GM19238 (cell line): ENCODE data around the gene CBX5.
"Not testable (repeated sequence)": the region's sequence is repeated elsewhere in the genome, so short reads cannot be mapped to it uniquely, and the experiment has no call there.

Experiments
- DNase-seq: peaks from one replicate; pipeline ENCODE4 v3.0.0; 2011; ENCODE audit warnings: low spot score; ENCODE audit not compliant: insufficient read length

Gene CBX5

GRCh38 chr12:54227927-54228326, 52.0 kb downstream of the CBX5 start:
- not testable (repeated sequence) for DNase-seq

DNA sequence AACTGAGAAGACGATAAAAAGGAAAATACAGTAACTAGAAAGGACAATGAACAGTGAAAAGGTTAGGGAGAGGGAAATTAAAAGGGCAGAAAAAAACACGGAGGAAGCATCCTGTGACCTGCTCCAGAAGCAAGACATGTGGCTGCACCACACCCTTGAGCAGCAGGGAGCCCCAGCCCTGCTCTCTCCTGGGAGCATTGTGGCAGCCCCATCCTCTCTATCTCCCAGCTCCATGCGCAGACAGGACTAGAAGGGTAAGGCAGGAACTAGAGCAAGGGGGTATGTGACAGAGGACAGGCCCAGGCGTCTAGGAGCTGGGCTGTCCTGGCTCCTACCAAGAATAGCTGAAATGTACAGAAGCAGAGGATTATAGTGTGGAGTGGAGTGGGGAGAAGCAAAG, 52.5 kb downstream of the CBX5 start:
- DNase-seq = no peak

GRCh38 chr12:54225666-54226065, 54.3 kb downstream of the CBX5 start:
- no peak for DNase-seq

- no peak for DNase-seq
Observed at GRCh38 chr12:54222609-54223008, 57.3 kb downstream of the CBX5 start.

DNA sequence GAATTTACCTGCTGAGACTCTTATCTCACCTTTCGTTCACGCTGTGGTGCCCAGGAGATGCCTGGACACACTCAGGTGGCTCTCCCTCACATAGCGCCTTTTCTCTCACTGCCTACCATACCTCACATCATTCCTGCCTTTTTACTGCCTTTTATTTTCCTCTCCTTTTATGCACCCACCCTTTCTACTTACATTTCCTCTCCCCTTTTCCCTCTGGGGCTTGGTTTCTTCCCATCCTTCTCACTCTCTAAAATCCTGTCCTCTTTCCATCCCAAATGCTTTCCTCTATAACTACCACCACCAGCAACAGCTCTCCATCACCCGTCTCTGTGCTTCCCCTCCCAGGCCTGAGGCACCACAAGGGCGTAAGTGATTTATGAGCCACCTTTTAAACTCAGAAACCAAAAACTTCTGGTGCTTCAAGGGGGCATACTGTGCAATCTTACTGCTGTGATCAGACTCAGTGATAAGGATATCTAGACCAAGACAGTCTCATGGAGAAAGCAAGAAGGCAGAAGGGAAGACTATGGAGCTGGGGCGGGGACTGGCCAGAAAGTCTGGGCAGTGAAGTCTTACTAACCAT, 58.4 kb downstream of the CBX5 start:
- no peak for DNase-seq

- DNase-seq = no peak
Observed at GRCh38 chr12:54220567-54220966, 59.4 kb downstream of the CBX5 start.

DNA sequence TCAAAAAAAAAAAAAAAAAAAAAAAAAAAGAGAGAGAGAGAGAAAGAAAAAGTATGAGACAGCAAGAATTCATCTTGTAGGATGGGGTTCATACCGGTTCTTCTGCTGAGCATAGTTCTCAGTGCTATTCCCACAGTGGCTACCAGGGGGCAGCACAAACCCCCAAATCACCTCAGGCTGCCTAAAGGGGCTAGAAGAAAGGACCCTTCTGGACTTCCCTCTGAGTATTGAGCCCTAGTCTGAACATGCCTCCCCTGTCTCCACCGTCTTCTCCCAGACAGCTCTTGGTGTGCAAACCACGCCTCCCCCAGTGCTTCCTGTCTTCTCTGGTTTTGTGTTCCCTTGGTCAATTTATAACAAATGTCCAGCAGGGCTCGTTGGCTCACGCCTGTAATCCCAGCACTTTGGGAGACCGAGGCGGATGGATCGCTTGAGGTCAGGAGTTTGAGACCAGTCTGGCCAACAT, 59.8 kb downstream of the CBX5 start:
- no peak for DNase-seq

DNA sequence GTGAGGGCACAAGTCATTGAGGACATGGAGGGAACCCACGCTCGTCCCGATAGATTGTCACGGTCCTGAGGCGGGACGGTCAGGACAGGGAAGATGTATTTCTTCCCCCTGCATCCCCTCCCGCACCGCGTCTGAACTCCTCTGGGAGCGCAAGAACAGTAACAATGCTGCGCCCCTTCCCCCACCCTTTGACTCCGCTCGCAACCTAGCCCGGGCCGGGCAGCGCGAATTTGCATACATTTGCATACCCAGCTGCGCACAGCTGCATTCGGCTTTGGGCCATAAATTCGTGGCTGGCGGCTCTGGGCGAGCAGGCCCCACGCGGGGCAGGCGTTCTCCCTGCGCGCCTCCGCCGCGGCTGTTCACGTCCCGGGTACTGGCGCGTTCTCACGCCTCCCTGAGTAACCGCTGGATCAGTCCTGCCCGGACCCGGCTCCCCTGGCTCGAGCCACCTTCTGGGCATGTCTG, 62.1 kb downstream of the CBX5 start:
- DNase-seq = no peak

DNA sequence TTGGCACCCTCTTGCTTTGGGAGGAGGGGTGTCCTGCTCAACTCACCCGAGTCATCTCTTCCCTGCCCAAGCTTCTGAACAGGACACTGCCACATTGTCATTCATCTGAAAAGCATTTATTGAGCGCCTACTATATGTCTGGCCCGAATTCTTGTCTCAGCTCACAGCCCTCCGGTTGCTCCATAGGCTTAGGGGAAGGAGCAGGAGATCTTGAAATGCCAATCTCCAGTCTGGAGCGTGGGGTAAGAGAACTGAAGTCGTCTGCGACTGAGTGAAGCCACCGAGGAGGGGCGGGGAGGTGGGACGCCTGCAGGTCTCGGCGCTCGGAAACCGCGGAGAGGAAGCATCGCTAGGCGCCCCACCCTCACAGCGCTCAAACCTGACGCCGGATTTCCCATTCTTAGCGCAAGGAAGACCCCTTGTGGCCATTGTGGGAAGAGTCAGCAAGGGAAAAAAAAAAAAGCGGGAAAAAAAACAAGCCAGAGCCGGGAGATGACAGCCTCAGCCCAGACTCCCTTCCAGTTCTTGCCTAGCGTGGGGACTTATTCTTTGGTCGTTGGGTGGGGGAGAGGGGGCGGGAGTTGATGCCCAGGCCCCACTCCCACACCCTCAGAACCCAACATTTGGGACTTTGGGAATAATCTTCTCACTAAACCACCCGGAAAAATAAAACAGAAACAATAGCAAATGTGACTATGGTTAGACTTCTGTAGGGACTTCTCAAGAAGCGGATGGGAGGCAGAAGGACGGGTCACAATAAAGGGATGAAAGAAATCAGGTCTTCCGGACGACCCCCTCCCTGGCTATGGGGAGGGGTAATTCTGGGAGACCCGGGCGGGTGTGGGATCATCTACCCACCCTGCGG, 62.9 kb downstream of the CBX5 start:
- DNase-seq = peak; percentile 63

GRCh38 chr12:54215989-54216796, 63.7 kb downstream of the CBX5 start:
- no peak for DNase-seq

GRCh38 chr12:54214553-54215406, 65.1 kb downstream of the CBX5 start:
- peak; percentile 82 for DNase-seq

DNA sequence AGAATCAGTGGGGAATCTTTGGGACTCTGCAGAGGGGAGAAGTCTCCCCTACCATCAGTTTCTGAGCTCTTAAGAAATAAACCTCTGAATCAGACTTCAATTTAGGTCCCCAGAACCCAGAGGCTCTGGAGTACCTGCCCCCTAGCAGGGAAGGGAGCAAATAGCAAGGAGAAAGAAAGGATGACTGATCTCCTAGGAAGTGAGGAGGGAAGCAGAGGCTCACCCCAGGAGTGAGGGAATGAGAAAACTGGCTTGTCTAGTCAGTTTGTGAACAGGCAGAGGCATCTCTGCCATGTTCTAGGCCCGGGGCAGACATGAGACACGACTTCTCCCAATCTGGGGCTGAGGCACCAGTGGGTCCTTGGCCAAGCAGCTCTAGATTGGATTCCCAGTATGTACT, 66.8 kb downstream of the CBX5 start:
- DNase-seq = no peak

GRCh38 chr12:54211920-54212319, 68.0 kb downstream of the CBX5 start:
- DNase-seq = no peak

- DNase-seq = no peak
Observed at GRCh38 chr12:54210400-54210790, 69.5 kb downstream of the CBX5 start.

- DNase-seq = no peak
Observed at GRCh38 chr12:54208591-54208990, 71.3 kb downstream of the CBX5 start.

DNA sequence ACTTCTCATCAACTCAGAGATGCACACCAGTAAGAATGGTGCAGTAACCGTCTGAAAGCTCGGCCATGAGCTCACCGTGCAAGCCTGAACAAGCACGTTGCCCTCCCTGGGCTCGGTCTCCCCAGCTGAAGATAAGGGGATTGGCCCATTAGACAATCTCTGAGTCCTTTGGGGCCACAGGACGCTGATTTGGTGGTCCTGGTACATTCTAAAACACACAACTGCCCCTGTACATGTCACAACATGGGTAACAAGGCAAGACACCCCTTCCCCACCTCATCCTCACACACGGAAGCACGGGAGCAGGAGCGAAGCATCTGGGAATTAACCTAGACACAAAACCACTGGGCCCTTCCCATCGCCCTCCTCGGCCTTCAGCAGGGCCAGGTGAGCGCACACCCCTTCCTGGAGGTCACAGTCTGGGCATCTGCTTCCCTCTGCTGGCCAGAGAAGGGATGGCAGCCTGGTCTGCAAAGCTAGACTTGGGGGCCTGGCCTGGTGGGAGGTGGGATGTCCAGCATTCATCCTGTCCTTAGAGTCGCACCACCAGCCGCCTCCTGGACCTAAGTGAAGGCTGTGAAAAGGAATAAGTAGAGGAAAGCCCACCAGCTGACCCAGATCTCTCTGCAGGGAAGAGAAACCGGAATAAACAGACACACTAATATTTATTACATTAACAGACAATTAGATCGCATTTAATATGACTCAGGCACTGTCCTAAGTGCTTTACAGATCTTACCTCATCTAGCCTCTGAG, 72.2 kb downstream of the CBX5 start:
- peak; percentile 78 for DNase-seq

DNA sequence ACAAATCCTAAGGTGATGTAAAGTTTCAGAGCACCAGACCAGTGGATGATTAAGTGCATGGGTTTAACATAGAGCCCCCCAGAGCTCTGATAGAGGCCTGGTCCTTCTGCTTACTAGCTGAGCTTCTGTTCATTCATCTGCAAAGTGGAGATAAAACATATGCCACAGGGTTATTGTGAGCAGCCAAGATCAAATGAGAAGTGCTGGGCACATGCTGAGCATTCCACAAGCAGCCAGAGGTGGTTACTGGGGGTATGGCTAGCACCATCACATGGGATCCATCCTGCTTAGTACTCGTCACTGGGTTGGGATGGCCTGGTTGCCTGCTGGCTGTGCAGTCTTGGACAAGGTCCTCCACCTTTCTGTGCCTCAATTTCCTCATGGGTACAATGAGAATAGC, 73.1 kb downstream of the CBX5 start:
- DNase-seq = no peak

DNA sequence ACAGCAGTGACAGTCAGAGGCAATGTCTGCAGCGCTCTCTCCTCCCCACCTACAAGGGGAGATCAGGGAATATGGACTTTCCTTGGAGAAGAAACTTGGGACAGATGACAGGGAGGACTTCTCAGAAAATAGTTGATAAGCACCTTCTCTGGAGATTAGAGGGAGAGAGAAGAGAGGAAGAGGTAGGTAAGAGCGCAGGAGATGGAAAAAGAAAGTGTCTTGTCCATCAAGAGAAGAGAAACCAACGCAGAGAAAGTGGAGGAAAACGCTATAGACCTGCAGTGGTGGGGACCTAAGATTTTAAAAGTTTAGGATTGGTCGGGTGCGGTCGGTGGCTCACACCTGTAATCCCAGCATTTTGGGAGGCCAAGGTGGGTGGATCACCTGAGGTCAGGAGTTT, 75.6 kb downstream of the CBX5 start:
- no peak for DNase-seq

DNA sequence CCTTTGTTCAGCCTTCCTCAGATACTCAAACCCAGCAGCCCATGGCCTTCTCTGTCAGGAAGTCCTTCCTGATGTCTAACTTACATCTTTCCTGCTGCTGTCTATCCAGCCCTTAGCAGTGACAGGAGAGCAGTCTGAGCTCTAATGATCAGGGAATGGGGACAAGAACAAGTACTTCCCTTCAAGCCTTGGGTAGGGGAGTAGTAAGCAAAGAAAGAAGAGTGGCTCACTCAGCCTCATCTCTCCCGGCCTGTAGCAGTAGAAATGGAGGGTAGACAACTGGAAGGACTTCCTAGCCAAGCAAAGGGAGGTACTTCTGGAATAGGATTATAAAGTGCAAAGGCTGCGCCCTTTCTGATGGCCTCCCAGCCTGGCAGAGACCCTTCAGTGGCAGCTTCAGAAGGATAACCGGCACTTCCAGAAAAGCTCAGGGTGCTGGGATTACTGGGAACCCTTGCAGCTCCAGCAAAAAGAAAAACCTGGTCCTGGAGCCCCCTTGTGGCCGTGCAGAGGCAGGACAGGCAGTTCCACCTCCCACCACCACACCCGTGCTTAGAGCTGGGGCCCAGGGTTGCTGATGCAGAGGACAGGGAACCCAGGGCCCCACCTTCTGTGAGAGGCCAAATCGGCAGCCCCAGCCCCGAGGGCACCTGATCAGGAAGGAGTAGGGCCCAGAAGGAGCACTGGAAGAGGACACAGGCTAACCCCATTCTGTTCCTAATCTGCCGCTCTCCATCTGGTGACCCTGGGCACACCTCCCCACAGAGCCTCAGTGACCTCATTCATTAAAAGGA, 78.7 kb downstream of the CBX5 start:
- DNase-seq = peak; percentile 69

DNA sequence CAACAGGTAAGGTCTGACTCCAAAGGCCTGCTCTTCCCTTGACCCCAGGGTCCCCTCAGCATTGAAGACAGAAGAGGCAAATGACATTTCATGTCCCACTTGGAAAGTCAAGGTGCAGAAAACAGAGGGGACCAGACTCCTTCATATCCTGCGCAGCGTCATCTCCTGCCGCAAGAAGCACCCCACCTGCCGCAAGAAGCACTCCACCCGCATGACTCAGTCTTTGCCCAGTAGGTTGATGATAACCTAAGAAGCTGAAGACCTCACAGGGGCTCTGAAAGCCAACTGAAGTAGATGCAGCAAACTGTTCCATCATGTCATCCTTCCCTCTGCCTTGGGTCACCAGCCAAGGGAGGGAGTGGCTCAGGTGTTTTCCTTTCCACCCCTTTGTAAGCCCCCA, 79.5 kb downstream of the CBX5 start:
- no peak for DNase-seq
